ENCODE data around the gene USP36.
"Not testable (repeated sequence)": the region's sequence is repeated elsewhere in the genome, so short reads cannot be mapped to it uniquely, and the experiment has no call there.

Gene USP36

DNA sequence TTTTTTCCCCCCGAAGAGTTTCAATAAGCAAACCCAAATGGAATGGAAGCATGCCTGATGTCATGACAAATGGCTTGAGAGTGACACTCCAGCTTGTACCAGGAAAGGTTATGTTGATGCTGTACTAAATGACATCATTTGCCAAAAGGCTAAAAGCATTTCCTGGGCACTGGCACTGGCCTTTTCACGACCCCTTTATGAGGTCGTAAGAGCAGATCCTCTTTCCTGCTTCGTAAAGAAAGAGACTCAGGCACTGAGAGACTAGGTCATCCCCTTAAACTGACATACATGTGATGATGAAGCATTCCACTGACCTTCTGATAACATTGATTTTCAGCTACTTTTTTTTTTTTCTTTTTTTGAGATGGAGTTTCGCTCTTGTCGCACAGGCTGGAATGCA, 31.9 kb upstream of the USP36 start:
- no peak for DNase-seq (ENCODE audit: low spot score)

DNA sequence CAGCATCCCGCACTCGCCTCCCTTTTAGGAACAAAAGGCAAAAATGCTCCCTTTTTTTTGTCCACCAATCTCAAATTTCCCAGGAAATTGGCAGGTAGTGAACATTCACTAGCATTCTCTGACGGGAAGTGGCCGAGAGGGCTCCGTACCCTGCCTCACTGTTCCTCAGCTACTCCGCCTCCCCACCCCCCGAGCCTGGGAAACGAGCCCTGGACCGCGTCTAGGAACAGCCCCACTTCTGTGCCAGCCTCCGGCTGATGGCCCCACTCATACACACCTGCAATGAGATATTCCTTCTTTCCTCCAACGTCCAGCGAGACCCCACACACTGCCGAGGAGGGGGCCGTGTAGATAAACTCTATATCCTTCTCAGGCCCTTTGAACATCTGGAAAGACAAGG, 30.0 kb upstream of the USP36 start:
- DNase-seq (ENCODE audit: low spot score), result no peak

DNA sequence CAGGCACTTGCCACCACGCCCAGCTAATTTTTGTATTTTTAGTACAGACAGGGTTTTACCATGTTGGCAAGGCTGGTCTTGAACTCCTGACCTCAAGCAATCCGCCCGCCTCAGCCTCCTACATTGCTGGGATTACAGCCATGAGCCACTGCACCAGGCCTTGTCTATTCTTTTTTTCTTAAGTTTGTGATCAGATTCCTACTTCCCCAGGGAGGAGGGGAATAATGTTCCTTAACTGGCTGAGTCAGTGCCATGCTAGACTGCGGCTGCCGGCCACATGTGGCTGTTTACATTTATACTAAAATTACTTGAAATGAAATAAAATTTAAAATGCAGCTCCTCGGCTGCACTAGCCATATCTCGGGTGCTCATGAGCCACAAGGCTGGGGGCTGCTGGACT, 27.8 kb upstream of the USP36 start:
- DNase-seq (ENCODE audit: low spot score), result no peak

DNA sequence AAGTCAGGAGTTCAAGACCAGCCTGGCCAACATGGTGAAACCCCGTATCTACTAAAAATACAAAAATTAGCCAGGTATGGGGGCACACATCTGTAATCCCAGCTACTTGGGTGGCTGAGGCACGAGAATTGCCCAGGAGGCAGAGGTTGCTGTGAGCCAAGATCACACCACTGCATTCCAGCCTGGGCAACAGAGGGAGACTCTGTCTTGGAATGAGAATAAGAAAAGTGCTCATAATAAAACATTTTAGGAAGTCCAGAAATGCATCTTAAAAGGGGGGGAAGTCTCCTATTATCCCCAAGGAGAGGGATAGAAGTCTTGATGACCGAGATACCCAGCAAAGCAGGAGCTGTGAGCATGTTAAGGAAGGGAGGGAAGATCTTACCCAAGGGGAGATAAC, 26.4 kb upstream of the USP36 start:
- not testable (repeated sequence) for DNase-seq (ENCODE audit: low spot score)

DNA sequence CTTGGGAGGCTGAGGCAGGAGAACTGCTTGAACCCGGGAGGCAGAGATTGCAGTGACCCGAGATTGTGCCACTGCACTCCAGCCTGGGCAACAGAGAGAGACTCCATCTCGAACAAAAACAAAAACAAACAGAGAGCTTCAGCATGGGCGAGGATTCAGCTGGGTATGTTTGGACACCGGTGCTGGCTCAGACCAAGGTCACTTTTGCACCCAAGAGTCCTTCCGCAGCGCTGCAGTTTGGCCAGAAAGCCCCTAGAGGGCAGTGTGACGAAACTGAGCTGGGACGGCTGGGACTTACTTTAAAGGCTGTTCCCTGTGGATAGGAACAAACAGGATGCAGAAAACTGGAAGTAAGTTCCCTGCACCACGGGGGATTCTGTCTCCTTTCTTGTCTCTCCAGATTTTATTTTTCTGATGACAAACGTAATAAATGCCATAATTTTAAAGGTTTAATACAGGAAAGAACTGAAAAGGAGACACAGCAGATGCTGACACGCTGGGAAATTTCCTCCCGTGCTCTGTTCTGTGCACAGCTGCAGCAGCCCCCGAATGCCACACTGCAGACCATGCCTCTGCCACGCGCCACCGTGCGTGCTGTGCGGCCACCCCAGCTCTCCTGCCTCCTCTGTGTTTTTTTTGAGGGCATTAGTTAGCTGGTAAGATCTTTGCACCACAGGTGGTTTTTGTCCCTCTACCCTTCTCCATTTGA, 25.2 kb upstream of the USP36 start:
- DNase-seq (ENCODE audit: low spot score), result no peak

DNA sequence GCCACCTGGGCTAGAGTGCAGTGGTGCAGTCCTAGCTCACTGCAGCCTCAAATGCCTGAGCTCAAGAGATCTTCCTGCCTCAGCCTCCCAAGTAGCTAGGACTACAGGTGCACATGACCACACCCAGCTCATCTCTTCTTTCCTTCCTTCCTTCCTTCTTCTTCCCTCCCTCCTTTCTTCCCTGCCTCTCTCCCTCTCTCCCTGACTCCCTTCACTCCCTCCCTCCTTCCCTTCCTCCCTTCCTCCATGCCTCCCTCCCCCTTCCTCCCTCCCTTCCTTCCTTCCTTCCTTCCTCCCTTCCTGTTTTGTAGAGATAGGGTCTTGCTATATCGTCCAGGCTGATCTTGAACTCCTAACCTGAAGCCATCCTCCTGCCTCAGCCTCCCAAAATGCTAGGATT, 23.5 kb upstream of the USP36 start:
- no peak for DNase-seq (ENCODE audit: low spot score)

DNA sequence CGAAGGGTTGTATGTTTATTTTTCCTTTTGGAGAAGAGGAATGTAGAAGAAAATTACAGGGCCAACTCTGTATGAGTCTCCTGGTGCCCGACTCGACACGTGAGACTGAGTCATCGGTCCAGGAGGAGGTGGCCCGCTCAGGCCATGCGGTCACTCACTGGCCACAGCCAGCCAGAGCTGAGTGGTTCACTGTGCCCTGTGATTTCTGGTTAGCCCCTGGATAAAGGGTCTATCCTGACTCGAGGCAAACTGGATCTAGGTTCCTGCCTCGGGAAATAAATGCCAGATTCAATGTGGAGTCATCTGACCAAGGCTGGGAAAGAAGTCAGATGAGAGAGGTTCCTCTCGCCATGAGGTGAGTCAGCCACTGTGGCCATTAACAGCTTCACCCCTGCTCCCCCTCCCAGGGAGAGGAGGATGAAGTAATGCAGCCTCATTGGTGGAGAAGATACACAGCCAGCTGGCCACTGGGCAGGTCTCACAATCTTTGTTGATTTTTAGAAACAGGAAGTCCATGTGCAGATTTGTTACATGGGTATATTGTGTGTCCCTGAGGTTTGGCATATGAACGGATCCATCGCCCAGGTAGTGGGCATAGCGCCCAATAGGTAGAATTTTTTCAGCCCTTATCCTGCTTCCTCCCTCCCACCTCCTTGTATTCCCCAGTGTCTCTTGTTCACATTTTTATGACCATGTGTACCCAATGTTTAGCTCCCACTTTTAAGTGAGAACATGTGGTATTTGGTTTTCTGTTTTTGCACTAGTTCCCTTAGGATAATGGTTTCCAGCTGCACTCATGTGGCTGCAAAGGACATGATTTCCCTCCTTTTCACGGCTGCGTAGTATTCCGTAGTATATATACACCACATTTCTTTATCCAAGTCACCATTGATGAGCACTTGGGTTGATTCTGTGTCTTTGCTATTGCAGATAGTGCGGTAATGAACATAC, 21.7 kb upstream of the USP36 start:
- peak; percentile 81 for DNase-seq (ENCODE audit: low spot score)

DNA sequence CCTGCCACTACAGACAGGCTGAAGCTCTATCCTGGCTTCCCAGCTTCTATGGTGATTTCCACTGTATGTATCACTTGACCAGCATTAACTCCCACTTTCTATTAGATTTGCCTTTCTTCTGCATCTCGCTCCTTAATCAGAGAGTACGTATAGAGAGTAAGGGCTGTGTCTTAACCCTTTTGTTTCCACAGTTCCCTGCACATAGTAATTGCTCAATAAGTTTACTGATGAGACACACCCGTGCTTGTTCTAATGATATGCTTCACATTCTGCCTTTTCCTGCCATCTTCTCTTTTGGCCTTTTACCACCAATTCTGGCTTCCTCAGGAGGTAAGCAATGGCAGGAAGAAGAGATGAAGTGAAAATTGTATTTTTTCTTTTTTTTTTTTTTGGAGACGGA, 20.6 kb upstream of the USP36 start:
- no peak for DNase-seq (ENCODE audit: low spot score)

DNA sequence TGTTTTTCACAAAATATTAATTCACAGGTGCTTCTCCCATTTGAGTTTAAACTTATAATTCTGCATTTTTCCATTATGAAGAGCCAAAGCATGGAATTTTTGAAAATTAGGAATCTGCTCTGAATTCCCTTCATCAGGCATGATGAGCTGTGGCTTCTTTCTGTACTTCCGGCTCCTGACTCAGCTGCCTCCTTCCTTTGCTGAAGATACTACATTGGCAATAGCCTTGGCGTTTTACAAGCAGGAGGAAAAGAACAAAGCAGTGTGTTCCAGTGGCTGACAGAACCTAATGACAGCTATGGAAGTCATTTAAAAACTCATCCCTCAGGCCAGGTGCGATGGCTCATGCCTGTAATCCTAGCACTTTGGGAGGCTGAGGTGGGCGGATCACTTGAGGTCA, 18.4 kb upstream of the USP36 start:
- no peak for DNase-seq (ENCODE audit: low spot score)

DNA sequence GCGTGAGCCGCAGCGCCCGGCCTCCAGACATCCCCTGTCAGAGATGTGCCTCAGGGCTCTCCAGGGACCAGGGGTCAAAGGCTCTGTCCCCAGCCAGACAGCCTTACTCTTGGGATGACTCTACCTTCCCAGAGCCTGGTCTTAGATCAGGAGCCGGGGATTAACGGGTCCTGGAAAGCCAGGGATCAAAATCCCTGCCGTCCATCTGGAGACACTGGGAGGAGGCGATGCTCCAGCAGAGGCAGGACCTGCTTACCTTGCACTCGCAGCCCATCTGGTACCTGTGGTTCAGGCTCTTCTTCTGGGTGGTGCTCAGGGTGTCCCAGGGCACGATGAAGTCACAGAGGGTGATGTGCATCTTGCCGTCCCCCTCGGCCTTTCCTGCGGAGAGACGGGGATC, 16.7 kb upstream of the USP36 start:
- DNase-seq (ENCODE audit: low spot score), result no peak

DNA sequence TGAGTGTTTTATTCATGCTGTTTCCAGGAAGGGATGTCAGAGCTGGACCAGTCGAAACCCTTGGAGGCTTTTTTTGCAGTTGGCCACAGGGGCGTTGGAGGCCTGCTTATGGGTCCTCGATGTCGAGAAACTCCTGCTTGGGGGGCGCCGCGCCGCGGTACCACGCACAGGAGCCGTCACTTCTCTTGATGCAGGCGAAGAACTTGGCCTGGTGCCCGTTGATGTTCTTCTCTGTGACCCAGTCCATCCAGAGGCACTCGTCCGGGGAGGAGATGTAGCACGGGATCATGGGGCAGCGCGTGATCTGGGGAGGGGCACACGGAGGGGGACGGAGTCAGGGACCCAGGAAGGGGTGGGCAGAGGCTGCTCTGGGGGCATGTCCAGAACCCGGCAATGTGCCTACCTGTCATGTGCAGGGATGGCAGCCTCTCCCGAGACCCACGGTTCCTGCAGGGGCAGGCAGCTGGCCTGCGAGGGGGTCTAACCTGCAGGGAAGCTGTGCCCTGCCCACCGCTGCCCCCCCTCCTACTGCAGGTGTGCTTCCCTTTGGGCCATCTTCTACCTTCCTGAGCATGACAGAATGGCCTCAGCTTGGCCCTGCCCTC, 15.0 kb upstream of the USP36 start:
- no peak for DNase-seq (ENCODE audit: low spot score)

DNA sequence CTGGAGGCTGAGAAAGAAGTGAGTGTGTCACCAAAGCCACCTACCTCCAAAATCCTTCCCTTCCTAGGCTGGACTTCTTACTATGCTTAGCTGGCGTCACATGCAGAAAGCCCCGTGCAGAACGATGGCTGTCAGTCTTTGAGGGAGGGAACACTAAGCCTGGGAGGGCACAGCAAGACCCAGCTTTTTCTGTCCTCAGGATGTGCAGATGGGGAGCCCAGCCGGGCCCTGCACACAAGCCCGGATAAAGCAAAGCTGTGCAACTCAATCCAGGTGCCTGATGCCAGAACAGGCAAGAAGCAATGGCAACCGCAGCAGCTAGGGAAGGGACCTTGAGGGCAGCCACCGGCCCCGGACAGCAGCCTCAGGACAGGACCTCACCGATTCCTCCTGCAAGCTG, 13.9 kb upstream of the USP36 start:
- no peak for DNase-seq (ENCODE audit: low spot score)

DNA sequence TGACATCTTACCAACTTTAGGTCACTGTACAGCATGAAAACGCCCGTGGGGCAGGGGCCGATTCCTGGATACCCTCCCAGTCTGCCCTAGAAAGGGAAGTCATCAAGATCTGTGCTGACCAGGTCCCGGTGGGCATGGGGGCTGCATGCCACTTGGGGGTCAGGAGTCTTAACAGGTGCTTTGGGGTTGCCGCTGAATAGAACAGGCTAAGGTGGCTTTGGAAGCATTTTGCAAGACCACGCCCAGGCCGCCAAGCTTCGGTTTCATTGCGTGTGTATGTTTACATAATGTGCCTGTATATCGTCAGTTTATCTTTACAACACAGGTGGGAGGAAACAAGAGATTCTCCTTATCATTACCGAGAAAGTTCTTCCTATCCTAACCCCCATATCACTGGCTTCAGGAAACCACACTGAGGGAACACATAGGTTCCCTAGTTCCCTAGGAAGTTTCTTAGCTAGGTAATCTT, 13.3 kb upstream of the USP36 start:
- no peak for DNase-seq (ENCODE audit: low spot score)

DNA sequence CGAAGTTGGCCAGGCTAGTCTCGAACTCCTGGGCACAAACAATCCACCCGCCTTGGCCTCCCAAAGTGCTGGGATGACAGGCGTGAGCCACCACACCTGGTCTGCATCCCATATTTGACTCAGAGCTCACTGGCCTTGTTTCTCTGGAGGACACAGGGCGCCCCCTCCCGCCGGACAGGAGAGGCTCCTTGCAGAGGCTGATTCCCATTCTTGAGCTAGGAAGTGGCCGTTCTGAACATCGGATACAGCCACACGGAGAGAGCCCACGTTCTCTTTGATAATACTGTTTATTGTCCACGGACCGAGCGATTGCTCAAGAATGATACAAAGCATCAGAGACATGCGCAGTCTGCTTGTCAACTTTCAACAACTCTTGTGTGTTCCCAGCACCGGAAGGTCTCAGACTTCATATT, 12.1 kb upstream of the USP36 start:
- peak; percentile 80 for DNase-seq (ENCODE audit: low spot score)

DNA sequence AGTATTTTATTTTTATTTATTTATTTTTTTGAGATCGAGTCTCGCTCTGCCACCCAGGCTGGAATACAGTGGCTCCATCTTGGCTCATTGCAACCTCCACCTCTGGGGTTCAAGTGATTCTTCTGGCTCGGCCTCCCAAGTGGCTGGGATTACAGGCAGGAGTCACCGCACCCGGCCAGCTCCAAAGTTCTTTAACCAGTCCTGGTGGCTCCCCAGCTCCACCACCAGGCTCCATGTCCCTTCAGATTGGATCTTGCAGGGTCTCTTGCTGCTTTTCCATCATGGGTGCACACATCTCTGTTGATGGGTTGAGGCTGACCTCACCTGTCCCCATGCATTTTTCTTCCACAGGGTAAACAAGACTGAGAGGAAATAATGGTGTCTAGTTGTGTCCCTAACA, 8.4 kb upstream of the USP36 start:
- DNase-seq (ENCODE audit: low spot score), result no peak

DNA sequence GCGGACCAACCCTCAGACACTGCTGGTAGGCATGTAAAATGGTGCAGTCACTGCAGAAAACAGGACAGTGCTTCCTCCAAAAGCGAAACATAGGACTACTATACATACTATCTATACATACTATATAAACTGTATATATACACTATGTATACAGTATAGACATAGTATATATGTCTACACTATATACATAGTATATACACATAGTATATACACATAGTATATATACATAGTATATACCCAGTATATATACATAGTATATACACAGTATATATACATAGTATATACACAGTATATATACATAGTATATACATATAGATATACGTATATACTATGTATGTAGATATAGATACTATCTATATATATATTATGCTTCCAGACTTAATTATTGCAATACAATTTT, 6.4 kb upstream of the USP36 start:
- no peak for DNase-seq (ENCODE audit: low spot score)

DNA sequence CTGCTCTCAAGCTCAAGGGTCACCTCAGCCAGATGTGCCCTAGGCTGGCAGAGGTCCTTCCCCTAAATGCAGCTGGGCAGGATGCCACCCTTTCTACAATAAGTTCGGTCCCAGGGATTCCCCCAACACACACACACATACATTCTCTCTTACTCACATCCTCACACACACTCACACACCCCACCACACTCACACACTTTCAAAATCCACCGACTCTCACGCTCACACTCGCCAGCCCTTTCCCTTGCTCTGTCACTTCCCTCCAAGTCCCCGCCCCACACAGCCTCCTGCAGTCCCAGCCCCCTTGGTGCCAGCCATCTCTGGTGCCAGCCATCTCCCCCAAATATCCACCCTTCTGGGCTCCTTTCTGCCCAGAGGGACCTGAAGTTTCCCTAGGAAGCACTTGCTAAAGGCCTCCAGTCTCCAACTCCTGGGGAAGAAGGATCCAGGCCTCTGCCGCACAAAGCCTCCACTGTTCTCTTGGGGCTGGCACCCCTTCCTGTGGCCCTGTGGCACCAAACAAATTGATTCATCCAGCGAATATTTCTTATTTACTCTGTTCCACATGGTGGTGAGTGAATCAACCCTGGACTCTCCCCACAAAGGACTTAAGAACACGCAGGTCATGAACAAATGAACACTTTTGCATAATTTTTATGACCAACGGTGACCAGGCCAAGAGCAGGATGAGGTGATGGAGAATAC, 3.8 kb upstream of the USP36 start:
- no peak for DNase-seq (ENCODE audit: low spot score)

DNA sequence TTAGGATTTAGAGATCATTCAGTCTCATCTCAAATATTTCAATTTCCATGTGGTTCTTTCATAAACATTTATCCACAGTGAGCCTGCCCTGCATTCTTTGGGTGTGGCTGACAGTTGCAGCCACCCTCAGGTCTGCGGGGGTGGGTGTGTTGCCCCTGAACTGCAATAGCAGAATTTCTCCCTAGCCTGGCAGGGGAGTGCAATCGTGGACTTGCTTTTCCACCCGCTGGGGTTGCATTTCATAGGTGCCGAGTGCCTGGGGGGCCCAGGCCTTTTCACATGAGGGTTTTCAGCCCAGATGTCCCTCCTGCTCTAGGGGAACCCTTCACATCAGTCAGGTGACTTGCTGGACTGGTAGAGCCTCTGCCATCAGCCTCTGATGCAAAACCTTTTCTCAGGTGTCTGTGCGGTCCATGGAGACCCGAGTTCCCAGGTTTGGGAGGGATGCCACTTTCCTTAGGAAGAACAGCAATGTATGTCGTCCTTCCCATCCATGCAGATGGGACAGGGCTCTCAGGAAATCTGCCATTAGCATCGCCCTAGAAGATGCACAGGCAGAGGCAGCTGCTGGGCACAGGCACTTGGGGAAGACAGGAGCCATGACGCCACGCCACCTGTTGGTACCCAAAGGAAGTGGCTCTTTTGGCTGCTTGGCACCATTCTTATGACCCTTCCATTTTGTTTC, 2.4 kb upstream of the USP36 start:
- DNase-seq (ENCODE audit: low spot score), result peak; percentile 50

DNA sequence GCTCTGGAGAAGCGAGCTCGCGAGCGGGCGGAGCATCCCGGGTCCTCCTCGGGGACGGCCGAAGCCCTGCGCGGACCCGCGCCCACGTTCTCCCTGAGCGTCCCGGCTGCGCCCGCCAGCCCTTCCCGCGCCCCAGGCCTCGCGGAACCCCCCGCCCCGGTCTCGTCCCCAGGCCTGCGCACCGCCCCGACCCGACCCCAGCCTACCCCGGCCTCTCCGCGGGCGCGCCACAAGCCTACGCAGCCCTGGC, 159 bp downstream of the USP36 start:
- no peak for DNase-seq (ENCODE audit: low spot score)

DNA sequence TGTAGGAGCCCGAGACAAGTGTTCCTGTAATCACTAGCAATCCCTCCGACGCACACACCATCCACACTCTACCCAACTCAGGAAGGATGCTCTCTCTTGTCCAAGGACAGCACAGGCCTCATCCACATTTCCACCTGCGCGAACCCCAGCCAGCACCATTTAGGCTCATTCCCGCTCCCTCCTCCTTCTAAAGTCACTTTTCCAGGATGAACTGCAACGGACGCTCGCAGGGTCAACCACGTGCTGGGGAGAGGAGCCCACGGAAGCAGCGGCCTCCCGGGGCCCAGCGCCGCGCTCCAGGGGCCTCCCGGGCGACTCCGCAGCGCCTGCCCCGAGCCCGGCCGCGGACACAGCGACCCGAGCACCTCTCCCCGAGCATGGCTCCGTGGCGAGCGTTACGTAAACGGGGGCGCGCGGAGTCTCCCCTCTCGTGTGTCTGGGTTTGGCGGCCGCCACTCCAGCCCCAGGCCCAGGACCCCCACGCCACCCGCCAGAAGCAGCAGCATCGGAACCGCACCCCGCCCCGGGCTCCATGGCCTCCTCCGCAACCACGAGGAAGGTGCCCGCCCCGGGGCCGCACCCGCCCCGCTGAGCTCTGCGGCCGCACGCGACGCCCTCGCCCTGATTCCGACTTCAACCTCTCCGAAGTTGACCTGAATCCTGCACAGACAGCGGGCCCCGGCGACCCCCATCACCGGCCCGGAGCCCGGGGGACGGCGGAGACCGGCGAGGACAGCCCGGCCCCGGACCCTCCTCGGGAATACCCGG, 668 bp downstream of the USP36 start:
- no peak for DNase-seq (ENCODE audit: low spot score)

DNA sequence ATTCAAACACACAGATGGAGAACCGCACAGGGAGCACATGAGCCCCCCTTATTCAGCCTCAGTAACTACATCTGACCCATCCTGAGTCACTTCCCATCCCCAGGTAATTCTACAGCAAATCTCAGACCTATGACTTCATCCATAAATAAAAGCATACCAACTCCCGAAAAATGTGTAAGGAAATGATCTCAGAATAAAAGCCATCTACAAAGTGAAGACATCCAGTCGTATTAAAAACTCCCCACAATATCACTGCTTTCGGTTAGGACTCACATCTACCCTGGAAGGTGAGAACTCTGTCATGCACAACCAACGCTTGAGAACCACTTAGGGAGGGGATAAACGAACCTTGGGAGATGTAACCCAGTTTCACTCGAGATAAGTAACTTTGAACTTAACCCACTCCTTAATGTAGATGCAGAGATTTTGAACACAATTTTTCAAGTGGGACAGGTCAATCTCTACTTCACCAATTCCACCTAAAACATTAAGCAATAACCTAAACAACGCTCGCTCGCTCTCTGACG, 1.3 kb downstream of the USP36 start:
- DNase-seq (ENCODE audit: low spot score), result no peak

Measured in COLO829 (cell line).